Stomach (tissue), 9 donors: ENCODE results near the gene NCAPD3. TPM values are rescaled to one million over a fixed set of nuclear protein-coding genes. Genes with fewer than 3 reads are reported as not detected.
A peak's percentile ranks its signal among the peaks of the same experiment; 100 is the strongest.

Experiments
- DNase-seq, 2 donors: peaks; one replicate each; pipeline versions ENCODE4 v3.0.0 to v3.0.0-alpha.2; 2013 to 2019
- H3K27ac ChIP-seq, 5 donors: fragments of 200-600 bp in 4 of 5; sonication (generic) in 4 of 5; one replicate each; pipeline ENCODE4 v1.5.1; 2013 to 2019; ENCODE audit warnings: mild to moderate bottlenecking in 1 of 5, moderate library complexity in 1 of 5
- H3K27me3 ChIP-seq, 3 donors: fragments of 200-600 bp; sonication (generic); one replicate each; pipeline ENCODE4 v1.5.1; 2017 to 2019; ENCODE audit warnings: mixed run types in 1 of 3
- H3K36me3 ChIP-seq, 4 donors: fragments of 200-600 bp; sonication (generic); 1 replicate in 3 of 4; 2 replicates in 1 of 4; pipeline ENCODE4 v1.5.1; 2016 to 2019
- H3K4me1 ChIP-seq, 4 donors: fragments of 200-600 bp; sonication (generic); one replicate each; pipeline ENCODE4 v1.5.1; 2016 to 2019
- H3K4me3 ChIP-seq, 4 donors: fragments of 200-600 bp; sonication (generic) in 3 of 4; one replicate each; pipeline ENCODE4 v1.5.1; 2016 to 2019; ENCODE audit warnings: mild to moderate bottlenecking in 1 of 4
- H3K9me3 ChIP-seq, 4 donors: fragments of 200-600 bp; sonication (generic); one replicate each; pipeline ENCODE4 v1.5.1; 2016 to 2019
- CTCF ChIP-seq, 7 experiments: fragments of 450-650 bp in 4 of 7; fragments of 200-600 bp in 3 of 7; sonication (generic) in 3 of 7; IDR thresholded peaks; one replicate each; pipeline ENCODE4 v1.5.1; 2016 to 2019; ENCODE audit warnings: antibody characterized with exemption in 7 of 7, control low read depth in 2 of 7, mild to moderate bottlenecking in 1 of 7
- EP300 ChIP-seq: sonication (generic); formaldehyde crosslinking; IDR thresholded peaks from one replicate; pipeline ENCODE4 v1.6.1; 2017; ENCODE audit warnings: antibody characterized with exemption
- POLR2A ChIP-seq, 4 donors: fragments of 450-650 bp; IDR thresholded peaks; one replicate each; pipeline ENCODE4 v1.6.1; 2016; ENCODE audit warnings: antibody characterized with exemption in 4 of 4, control low read depth in 2 of 4, mild to moderate bottlenecking in 1 of 4, moderate library complexity in 1 of 4
- POLR2AphosphoS5 ChIP-seq, 3 donors: sonication (generic); formaldehyde crosslinking; IDR thresholded peaks; one replicate each; pipeline ENCODE4 v1.6.1; 2016; ENCODE audit warnings: antibody characterized with exemption in 3 of 3
- WGBS, 5 donors: extraction: QIAGEN DNeasy Blood & Tissue Kit in 3 of 5; methylation state at CpG; one replicate each; pipeline versions ENCODE4 v1.1.5 to v1.1.7; 2013 to 2018; 5-methylcytosine and 5-hydroxymethylcytosine counted together
- intact Hi-C: fragments of 100-400 bp; cut with DNase I; formaldehyde crosslinking; loops from one replicate; pipeline ENCODE4 v1.15.1; 2023; ENCODE audit warnings: low total_unique reads
- polyA plus RNA-seq, 3 donors: library from polyadenylated mRNA; stranded (reverse); fragments of 200-250 nt; gene quantifications; one replicate each; pipeline ENCODE4 v1.2.3, GENCODE V29; 2013
- total RNA-seq, 5 donors: library from RNA; depleted of rRNA; stranded (reverse); fragments of >200 nt; gene quantifications; one replicate each; pipeline versions ENCODE4 v1.1.0 to v1.2.3, GENCODE V29; 2014 to 2016
- donor health status: healthy with polysubstance abuse.
- donor health status: Bipolar disorder and iron deficiency.
- donor health status: healthy.

The NCAPD3 gene
- total and polyA plus RNA-seq, 8 donors: 3.3 to 27.8 (median 10.2) TPM

DNA sequence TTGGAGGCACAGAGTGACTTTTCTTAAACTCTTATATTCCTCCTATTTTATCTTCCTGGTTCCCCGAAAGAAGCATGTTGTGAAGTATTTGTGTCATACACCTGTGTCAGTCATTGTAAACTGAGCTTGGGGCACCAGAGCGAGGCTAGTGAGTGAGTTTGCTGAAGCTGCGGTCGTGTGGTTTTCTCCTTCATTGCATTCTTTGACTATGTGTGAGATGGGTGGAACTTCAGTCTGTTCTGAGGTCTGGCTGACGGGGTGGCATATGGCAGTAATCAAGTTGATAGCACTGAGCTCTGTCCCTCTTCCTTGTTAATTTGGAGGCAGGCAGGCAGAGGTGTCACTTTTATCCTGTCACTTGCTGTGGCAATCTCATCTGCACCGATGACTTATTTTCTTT is 4.9 kb upstream of the NCAPD3 start:
- H3K9me3 ChIP-seq: no peaks in the 10 kb centered on the region
- H3K27ac ChIP-seq: no peak overlapping the region
- DNase-seq: peak in 1 of 2 donors; percentile 41
- intact Hi-C loops: no loop called here
- TF ChIP-seq POLR2AphosphoS5 (IDR thresholded peaks at IDR 0.05) (no peak), EP300 (no peak), CTCF (IDR thresholded peaks at IDR 0.05) (no peak), POLR2A (IDR thresholded peaks at IDR 0.05) (no peak)
- peaks cover 0 to 6% (median 2%) of the 10 kb centered on the region in 4 donors for H3K36me3 ChIP-seq
- peaks cover 12 to 74% (median 45%) of the 10 kb centered on the region in 4 donors for H3K4me1 ChIP-seq
- H3K27me3 ChIP-seq: no peaks in the 10 kb centered on the region
- WGBS, 5 donors: 79 to 90% (median 85%) methylated on average over 6 of the region's 6 CpGs
- no peak overlapping the region for H3K4me3 ChIP-seq

DNA sequence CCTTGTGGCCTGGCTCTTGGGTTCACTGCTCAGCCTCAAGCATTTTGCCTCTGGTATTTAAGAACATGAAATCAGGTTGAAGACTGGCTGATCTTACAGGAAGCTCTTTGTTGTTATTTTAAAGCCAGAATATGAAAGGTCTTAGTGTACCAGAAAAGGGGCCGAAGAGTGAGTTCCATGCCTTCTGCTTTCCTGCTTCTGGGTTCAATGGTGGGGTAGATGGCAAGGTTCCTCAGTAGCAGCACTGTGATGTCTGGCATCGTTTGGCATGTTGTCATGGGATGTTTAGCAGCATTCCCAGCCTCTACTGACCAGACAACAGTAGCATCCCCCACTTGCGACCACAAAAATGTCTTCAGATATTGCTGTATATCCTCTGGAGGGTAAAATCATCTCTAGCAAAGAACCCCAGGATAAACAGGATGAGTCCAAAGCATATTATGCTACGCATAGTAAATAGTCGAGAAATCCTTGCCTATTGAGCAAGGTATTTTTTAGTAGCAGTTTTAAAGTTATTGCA is 3.1 kb upstream of the NCAPD3 start:
- peaks cover 20 to 76% (median 41%) of the 10 kb centered on the region in 4 donors for H3K4me1 ChIP-seq
- no peak for DNase-seq

GRCh38 chr11:134224710-134225664 is 1.2 kb upstream of the NCAPD3 start:
- Histone ChIP-seq H3K36me3 (peaks cover 0 to 4% (median 3%) of the 10 kb centered on the region in 4 donors), H3K4me1 (peaks cover 20 to 57% (median 38%) of the 10 kb centered on the region in 4 donors), H3K4me3 (peak overlapping the region; percentile 92 to 96 (median 94)), H3K9me3 (no peaks in the 10 kb centered on the region), H3K27ac (peak overlapping the region; percentile 88 to 95 (median 95)), H3K27me3 (no peaks in the 10 kb centered on the region)
- WGBS, 5 donors: 0 to 1% (median 1%) methylated on average over 32 to 93 of the region's 93 CpGs
- TF ChIP-seq POLR2A (IDR thresholded peaks at IDR 0.05): no peak
- TF ChIP-seq POLR2AphosphoS5 (IDR thresholded peaks at IDR 0.05): no peak
- TF ChIP-seq CTCF (IDR thresholded peaks at IDR 0.05): no peak
- no peak for TF ChIP-seq EP300
- peak; percentile 43 to 68 for DNase-seq
- intact Hi-C loops: no loop called here

More for the DNA sequence above, 3.1 kb upstream of the NCAPD3 start:
- intact Hi-C loops: no loop called here
- Histone ChIP-seq H3K4me3 (peak overlapping the region in 1 of 4 donors; percentile 94), H3K36me3 (peaks cover 0 to 6% (median 2%) of the 10 kb centered on the region in 4 donors), H3K27ac (no peak overlapping the region), H3K27me3 (no peaks in the 10 kb centered on the region), H3K9me3 (no peaks in the 10 kb centered on the region)
- 77 to 92% (median 87%) methylated on average over 5 of the region's 5 CpGs for WGBS, 5 donors
- TF ChIP-seq EP300 (no peak), POLR2A (IDR thresholded peaks at IDR 0.05) (no peak), CTCF (IDR thresholded peaks at IDR 0.05) (no peak), POLR2AphosphoS5 (IDR thresholded peaks at IDR 0.05) (no peak)

DNA sequence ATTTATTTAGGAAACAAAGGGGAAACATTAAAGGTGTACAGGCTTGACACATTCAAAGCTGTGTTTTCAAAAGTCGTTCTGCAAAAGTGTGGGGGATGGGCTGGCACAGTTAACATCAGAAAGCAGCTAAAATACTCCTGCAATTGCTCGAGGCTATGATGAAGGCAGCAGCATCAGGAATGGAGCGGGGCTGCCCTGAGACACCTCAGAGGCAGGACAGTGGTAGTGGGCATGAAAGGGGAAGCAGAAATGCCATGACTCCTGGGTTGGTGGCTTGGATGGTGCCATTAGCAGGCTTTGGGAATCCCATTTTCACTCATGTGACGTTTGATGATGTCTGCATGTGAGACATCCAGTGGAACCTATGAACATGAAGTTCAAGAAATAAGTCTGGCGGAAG is 646 bp downstream of the NCAPD3 start:
- WGBS, 5 donors: 7 to 10% (median 8%) methylated on average over 5 of the region's 5 CpGs
- Histone ChIP-seq H3K36me3 (peaks cover 6 to 23% (median 22%) of the 10 kb centered on the region in 4 donors), H3K4me3 (peak overlapping the region; percentile 92 to 96 (median 94)), H3K9me3 (no peaks in the 10 kb centered on the region), H3K27me3 (no peaks in the 10 kb centered on the region), H3K27ac (peak overlapping the region in 2 of 5 donors; percentile 95), H3K4me1 (peaks cover 20 to 44% (median 37%) of the 10 kb centered on the region in 4 donors)
- no peak for TF ChIP-seq CTCF (IDR thresholded peaks at IDR 0.05)
- no peak for TF ChIP-seq POLR2A (IDR thresholded peaks at IDR 0.05)
- no peak for TF ChIP-seq POLR2AphosphoS5 (IDR thresholded peaks at IDR 0.05)
- no peak for TF ChIP-seq EP300
- intact Hi-C loops: no loop called here
- DNase-seq: peak in 1 of 2 donors; percentile 18
